HG02885 (cell line): Measurements from ENCODE around the gene ST3GAL3.

ENCODE experiments used
- ATAC-seq: cut with Tn5 transposase; IDR thresholded peaks from one replicate; pipeline ENCODE4 v1.9.1; 2021; ENCODE audit warnings: mild to moderate bottlenecking; ENCODE audit not compliant: unreplicated experiment, poor library complexity

Gene ST3GAL3

GRCh38 chr1:43707190-43708001 is at the start of gene ST3GAL3:
TSS of gene ST3GAL3 (plus strand) at chr1:43707536. CDS start at chr1:43736263, 28,727 bp downstream.
- ATAC-seq, result peak; percentile 93

DNA sequence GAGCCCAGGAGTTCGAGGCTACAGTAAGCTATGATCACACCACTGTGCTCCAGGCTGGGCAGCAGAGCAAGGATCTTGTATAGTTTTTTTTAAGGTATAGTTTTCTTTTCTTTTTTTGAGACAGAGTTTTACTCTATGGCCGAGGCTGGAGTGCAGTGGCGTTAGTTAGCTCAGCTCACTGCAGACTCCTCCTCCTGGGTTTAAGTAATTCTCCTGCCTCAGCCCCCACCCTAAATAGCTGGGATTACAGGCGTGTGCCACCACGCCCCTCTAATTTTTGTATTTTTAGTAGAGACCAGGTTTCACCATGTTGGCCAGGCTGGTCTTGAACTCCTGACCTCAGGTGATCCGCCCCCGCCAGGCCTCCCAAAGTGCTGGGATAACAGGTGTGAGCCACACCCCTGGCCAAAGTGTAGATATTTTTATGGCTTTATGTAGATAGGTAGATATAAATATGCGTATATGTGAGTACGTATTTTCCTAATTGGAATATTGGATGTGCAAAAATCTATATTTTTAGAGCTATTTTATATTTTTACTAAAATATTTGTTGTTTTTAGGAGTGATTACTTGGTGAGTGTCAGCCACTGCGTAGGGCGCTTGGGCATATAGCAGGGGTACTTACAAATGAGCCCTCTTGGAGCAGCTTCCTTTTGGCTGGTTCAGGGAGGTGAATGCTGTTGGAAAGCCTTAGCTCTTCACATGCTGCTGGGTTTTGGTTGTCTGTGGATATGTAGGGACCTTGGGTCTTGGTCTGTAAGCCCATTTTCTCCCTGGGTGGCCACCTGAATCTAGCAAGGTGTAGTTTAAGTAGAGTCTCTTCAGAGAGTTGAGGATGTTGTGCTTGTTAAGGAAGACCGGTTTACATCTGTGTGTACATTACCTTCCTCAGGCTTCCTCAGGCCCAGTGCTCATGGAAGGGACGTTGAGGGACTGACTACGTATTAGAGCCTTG is 47.8 kb upstream of the ST3GAL3 start:
- no peak for ATAC-seq

DNA sequence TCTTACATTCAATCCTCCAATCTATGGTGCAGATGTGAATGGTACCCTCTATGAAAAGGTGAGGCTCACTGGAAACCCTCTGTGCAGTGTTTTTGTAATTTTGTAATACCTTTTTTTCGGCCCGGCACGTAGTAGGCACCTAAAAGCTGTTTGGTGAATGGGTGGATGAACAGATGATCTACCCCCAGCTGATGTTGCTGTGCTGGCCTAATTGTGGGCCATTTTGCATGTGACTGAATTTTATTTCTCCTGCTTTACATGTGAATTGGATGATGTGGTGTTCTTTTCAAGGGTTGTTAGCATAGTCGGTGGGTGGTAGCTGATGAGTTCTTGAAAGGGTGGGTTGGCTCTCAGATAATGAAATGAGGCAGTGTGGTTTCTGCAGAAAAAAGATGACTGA is 47.0 kb upstream of the ST3GAL3 start:
- no peak for ATAC-seq

DNA sequence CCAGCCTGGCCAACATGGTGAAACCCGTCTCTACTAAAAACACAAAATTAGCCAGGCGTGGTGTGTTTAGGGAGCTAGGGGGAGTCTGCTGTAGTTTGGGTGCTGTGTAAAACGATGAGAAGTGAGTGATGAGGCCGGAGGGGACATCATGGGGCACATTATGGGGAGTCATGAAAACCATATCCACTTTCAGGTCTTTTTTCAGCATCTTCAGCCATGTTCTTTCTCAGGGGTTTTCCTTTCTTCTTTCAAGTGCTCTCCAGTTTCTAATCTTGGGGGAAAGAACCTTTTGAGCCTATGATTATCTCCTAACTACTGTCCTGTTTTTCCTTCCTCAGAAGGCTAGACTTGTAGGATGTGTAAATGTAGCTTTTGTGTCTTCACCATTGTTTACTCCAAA is 43.0 kb upstream of the ST3GAL3 start:
- ATAC-seq, result no peak

- no peak for ATAC-seq
These were observed 40.7 kb upstream of the ST3GAL3 start for GRCh38 chr1:43666608-43667007.

- ATAC-seq, result no peak
These were observed 38.4 kb upstream of the ST3GAL3 start for GRCh38 chr1:43668956-43669355.

- ATAC-seq, result no peak
These were observed 37.5 kb upstream of the ST3GAL3 start for GRCh38 chr1:43669878-43670277.

GRCh38 chr1:43671193-43671592 is 36.1 kb upstream of the ST3GAL3 start:
- no peak for ATAC-seq

GRCh38 chr1:43671626-43672330 is 35.6 kb upstream of the ST3GAL3 start:
- ATAC-seq, result no peak

DNA sequence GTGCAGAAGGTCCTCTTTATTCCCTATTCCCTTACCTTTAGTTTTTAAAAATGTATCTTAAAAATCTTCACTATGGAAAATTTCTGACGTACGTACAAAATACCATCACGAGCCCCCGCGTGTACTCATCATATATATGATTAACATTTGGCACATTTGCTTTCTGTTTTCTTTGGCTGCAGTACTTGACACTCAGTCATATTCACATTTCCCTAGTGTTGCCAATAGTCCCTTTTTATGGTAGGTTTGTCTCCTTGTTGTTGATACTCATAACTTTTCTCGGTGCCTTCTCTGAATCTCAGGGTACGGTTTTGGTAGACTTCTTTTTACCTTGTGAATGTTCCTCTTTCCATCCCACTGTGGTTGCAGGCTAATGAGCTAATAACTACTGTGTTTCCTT is 34.1 kb upstream of the ST3GAL3 start:
- no peak for ATAC-seq

GRCh38 chr1:43678940-43679339 is 28.4 kb upstream of the ST3GAL3 start:
- no peak for ATAC-seq

GRCh38 chr1:43683560-43683959 is 23.8 kb upstream of the ST3GAL3 start:
- no peak for ATAC-seq

- ATAC-seq, result no peak
These were observed 20.5 kb upstream of the ST3GAL3 start for GRCh38 chr1:43686801-43687200.

DNA sequence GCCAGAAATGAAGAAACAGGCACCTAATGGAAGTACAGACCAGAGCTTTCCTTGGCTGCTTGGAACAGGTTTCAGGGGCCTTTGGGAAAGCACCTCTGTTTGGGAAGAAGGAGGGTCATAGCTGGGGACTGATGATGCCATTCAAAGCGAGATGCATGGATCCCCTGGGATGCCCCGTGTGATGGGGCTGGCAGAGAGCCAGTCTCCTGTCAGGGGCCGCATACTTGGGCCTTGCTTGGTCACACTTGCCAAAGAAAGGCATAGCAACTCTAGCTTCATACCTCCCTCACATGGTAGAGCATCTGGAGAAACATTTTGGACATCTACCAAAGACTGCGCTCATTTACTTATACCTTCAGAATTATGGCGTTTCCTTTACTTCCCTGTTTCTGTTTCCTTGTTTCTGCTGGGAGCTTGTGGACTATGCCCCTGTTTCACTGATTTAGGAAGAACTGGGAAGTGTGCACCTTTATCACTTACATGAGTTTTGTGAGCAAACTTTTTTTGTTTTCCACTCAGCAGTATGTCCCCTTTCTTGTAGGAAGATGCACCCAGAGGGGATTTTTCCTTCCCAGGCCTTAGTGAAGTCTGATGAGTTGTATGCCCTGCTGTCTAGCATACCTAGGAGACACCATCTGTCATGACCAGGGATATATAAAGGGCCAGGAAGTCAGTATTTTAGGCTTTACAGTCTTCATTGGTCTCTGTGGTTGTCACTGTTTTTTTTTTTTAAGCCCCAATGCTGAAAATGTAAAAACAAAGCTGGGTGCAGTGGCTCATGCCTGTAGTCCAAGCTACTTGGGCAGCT is 19.8 kb upstream of the ST3GAL3 start:
- no peak for ATAC-seq

DNA sequence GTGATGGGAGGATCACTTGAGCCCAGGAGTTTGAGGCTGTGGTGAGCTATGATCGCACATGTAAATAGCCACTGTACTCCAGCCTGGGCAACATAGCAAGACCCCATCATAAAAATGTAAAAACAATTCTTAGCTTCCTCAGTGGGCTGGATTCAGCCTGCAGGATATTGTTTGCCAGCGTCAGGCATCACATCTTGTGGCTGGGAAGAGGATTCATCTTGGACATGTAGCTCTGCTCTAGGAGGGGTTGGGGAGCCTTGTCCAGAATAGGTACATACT is 19.3 kb upstream of the ST3GAL3 start:
- ATAC-seq, result no peak

DNA sequence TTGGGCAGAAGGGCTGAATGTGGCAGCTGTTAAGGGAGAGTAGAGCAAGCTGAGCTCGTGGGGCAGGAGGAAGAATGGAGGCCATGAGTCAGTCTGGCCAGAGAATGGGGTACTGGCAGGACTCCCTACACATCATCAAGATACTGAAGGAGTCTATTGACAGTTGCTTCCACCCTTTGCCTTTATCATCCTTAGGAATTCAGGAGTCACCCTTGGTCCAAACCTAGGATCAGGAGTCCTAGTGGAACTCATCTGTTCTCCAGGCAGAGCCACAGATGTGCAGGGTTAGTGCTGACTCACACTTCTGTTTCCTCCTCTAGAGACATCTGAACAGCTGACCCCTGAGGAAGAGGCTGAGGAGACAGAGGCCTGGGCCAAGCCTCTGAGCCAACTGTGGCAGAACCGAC is 18.7 kb upstream of the ST3GAL3 start:
- no peak for ATAC-seq

- ATAC-seq, result no peak
These were observed 18.0 kb upstream of the ST3GAL3 start for GRCh38 chr1:43689289-43689688.

DNA sequence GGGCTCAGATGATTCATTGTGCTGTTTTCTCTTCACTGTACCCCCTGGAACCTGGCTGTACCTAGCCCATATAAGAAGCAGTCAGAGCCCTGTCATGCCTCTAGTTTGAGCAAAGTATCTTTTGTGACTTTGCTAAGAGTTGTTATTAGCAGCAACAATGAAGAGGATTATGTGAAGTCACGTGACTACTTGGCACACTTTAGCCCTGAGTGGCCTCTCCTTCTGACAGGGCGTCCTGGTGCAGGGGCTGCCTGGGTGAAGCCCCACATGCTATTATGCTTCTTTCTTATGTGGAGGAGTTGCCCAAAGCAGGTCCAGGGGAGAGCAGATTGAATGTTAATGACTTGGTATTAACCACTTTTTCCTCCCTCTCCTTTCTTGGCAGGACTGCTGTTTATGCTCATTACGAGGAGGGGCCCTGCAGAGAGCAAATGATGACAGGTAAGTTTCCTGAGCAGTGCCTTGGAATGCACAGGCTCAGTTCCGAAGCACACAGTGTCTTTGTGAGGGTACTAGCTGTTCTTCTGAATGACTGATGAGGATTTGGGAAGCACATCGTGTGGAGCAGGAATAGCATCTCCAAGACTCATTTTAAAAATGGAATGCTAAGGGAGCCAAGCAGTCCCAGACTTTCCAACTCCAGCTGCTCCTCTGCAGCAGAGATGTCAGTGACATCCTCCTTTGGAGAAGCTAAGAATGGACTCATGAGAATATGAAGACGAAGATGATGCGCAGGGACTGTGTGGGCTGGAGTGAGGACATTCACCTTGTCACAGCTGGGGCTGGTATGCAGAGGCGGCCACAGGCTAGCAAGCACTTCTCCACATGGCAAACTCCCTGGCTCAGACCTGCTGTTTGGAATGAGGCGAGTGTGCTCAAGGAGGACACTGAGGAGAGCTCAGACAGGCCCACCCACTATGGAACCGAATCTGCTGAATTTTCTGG is 15.2 kb upstream of the ST3GAL3 start:
- no peak for ATAC-seq

- ATAC-seq, result no peak
These were observed 14.0 kb upstream of the ST3GAL3 start for GRCh38 chr1:43693371-43693770.
